ENCODE measurements around the gene GALNT18. TPM values are rescaled to one million over a fixed set of nuclear protein-coding genes. Genes with fewer than 3 reads are reported as not detected.

GALNT18 gene
- total and polyA plus RNA-seq, 2 experiments from 2014 or later = 4.3 to 10.8 TPM

DNA sequence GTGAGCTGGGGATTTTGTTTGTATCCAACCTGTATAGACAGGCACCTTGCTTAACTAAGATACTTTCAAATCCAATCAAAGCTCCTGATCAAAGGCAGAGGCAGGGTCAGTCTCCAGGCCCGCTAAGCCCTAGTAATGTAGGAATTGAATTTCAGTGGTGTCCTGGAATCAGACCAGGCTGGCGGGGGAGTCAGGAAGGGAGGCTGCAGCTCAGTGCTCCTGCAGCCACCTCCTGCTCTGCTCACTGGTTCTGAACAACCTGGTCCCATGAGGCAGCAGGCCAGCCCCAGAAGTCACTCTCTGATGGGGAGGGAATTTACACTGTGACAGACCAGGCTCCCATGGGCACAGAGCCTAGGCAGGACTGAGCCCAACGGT lies 38.5 kb upstream of the GALNT18 start:
- Mint-ChIP-seq H3K27me3 (ENCODE audit: insufficient read depth, low read depth, poor library complexity) (peaks cover 10% of the 10 kb centered on the region), H3K9me3 (no peaks in the 10 kb centered on the region), H3K4me1 (peaks cover 20% of the 10 kb centered on the region), H3K4me3 (no peak overlapping the region), H3K36me3 (ENCODE audit: low read depth) (no peaks in the 10 kb centered on the region), H3K27ac (no peak overlapping the region)
- Histone ChIP-seq H3F3A (replicated peaks; ENCODE audit: low read depth) (no peaks in the 10 kb centered on the region), H3K4me2 (no peak overlapping the region), H3K4me1 (ENCODE audit: insufficient read depth) (peaks cover 15% of the 10 kb centered on the region; the same call in 1 of the 2 replicates), H3K79me2 (replicated peaks; ENCODE audit: insufficient read depth) (no peaks in the 10 kb centered on the region), H3K27me3 (ENCODE audit: insufficient read depth) (no peaks in the 10 kb centered on the region), H2AFZ (no peak overlapping the region), H3K4me3 (no peak overlapping the region), H3K36me3 (ENCODE audit: insufficient read depth) (no peaks in the 10 kb centered on the region), H3K9me2 (ENCODE audit: insufficient read depth) (peaks cover 12% of the 10 kb centered on the region), H4K20me1 (replicated peaks; ENCODE audit: insufficient read depth) (no peaks in the 10 kb centered on the region), H3K27ac (ENCODE audit: low read depth) (no peak overlapping the region)
- TF ChIP-seq, protein P1, sequence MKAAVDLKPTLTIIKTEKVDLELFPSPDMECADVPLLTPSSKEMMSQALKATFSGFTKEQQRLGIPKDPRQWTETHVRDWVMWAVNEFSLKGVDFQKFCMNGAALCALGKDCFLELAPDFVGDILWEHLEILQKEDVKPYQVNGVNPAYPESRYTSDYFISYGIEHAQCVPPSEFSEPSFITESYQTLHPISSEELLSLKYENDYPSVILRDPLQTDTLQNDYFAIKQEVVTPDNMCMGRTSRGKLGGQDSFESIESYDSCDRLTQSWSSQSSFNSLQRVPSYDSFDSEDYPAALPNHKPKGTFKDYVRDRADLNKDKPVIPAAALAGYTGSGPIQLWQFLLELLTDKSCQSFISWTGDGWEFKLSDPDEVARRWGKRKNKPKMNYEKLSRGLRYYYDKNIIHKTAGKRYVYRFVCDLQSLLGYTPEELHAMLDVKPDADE (IDR thresholded peaks at IDR 0.05) = no peak
- TF ChIP-seq, protein P2, sequence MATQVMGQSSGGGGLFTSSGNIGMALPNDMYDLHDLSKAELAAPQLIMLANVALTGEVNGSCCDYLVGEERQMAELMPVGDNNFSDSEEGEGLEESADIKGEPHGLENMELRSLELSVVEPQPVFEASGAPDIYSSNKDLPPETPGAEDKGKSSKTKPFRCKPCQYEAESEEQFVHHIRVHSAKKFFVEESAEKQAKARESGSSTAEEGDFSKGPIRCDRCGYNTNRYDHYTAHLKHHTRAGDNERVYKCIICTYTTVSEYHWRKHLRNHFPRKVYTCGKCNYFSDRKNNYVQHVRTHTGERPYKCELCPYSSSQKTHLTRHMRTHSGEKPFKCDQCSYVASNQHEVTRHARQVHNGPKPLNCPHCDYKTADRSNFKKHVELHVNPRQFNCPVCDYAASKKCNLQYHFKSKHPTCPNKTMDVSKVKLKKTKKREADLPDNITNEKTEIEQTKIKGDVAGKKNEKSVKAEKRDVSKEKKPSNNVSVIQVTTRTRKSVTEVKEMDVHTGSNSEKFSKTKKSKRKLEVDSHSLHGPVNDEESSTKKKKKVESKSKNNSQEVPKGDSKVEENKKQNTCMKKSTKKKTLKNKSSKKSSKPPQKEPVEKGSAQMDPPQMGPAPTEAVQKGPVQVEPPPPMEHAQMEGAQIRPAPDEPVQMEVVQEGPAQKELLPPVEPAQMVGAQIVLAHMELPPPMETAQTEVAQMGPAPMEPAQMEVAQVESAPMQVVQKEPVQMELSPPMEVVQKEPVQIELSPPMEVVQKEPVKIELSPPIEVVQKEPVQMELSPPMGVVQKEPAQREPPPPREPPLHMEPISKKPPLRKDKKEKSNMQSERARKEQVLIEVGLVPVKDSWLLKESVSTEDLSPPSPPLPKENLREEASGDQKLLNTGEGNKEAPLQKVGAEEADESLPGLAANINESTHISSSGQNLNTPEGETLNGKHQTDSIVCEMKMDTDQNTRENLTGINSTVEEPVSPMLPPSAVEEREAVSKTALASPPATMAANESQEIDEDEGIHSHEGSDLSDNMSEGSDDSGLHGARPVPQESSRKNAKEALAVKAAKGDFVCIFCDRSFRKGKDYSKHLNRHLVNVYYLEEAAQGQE (IDR thresholded peaks at IDR 0.05; ENCODE audit: unreplicated experiment) = no peak
- TF ChIP-seq POLR2AphosphoS5 (IDR thresholded peaks at IDR 0.05; ENCODE audit: low read depth) = no peak
- TF ChIP-seq EZH2phosphoT487 (IDR thresholded peaks at IDR 0.05; ENCODE audit: unreplicated experiment) = no peak
- no peak for TF ChIP-seq ZNF114 (CRISPR knock-in tag; IDR thresholded peaks at IDR 0.05)
- TF ChIP-seq, protein P3, sequence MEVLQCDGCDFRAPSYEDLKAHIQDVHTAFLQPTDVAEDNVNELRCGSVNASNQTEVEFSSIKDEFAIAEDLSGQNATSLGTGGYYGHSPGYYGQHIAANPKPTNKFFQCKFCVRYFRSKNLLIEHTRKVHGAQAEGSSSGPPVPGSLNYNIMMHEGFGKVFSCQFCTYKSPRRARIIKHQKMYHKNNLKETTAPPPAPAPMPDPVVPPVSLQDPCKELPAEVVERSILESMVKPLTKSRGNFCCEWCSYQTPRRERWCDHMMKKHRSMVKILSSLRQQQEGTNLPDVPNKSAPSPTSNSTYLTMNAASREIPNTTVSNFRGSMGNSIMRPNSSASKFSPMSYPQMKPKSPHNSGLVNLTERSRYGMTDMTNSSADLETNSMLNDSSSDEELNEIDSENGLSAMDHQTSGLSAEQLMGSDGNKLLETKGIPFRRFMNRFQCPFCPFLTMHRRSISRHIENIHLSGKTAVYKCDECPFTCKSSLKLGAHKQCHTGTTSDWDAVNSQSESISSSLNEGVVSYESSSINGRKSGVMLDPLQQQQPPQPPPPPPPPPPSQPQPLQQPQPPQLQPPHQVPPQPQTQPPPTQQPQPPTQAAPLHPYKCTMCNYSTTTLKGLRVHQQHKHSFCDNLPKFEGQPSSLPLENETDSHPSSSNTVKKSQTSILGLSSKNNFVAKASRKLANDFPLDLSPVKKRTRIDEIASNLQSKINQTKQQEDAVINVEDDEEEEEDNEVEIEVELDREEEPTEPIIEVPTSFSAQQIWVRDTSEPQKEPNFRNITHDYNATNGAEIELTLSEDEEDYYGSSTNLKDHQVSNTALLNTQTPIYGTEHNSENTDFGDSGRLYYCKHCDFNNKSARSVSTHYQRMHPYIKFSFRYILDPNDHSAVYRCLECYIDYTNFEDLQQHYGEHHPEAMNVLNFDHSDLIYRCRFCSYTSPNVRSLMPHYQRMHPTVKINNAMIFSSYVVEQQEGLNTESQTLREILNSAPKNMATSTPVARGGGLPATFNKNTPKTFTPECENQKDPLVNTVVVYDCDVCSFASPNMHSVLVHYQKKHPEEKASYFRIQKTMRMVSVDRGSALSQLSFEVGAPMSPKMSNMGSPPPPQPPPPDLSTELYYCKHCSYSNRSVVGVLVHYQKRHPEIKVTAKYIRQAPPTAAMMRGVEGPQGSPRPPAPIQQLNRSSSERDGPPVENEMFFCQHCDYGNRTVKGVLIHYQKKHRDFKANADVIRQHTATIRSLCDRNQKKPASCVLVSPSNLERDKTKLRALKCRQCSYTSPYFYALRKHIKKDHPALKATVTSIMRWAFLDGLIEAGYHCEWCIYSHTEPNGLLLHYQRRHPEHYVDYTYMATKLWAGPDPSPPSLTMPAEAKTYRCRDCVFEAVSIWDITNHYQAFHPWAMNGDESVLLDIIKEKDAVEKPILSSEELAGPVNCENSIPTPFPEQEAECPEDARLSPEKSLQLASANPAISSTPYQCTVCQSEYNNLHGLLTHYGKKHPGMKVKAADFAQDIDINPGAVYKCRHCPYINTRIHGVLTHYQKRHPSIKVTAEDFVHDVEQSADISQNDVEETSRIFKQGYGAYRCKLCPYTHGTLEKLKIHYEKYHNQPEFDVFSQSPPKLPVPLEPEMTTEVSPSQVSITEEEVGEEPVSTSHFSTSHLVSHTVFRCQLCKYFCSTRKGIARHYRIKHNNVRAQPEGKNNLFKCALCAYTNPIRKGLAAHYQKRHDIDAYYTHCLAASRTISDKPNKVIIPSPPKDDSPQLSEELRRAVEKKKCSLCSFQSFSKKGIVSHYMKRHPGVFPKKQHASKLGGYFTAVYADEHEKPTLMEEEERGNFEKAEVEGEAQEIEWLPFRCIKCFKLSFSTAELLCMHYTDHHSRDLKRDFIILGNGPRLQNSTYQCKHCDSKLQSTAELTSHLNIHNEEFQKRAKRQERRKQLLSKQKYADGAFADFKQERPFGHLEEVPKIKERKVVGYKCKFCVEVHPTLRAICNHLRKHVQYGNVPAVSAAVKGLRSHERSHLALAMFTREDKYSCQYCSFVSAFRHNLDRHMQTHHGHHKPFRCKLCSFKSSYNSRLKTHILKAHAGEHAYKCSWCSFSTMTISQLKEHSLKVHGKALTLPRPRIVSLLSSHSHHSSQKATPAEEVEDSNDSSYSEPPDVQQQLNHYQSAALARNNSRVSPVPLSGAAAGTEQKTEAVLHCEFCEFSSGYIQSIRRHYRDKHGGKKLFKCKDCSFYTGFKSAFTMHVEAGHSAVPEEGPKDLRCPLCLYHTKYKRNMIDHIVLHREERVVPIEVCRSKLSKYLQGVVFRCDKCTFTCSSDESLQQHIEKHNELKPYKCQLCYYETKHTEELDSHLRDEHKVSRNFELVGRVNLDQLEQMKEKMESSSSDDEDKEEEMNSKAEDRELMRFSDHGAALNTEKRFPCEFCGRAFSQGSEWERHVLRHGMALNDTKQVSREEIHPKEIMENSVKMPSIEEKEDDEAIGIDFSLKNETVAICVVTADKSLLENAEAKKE (CRISPR knock-in tag; IDR thresholded peaks at IDR 0.05) = no peak
- TF ChIP-seq STAT1 (IDR thresholded peaks at IDR 0.05; ENCODE audit: unreplicated experiment) = no peak
- TF ChIP-seq CREB1 (CRISPR knock-in tag; IDR thresholded peaks at IDR 0.05; ENCODE audit: low read depth) = no peak
- no peak for TF ChIP-seq EZH2 (IDR thresholded peaks at IDR 0.05; ENCODE audit: low read depth, unreplicated experiment)
- DNase-seq (ENCODE audit: low spot score) (no peak), ATAC-seq (no peak)
